HepG2 (cell line): Measurements from ENCODE around the gene TIMM17B. TPM values are rescaled to one million over a fixed set of nuclear protein-coding genes. Genes with fewer than 3 reads are reported as not detected.
A peak's percentile ranks its signal among the peaks of the same experiment; 100 is the strongest.

Experiments used
- ATRX ChIP-seq: sonication (generic); formaldehyde crosslinking; IDR thresholded peaks from 2 replicates; pipeline ENCODE4 v1.4.0; 2020; ENCODE audit warnings: missing genetic modification reagents, borderline replicate concordance
- CTCF ChIP-seq: sonication (generic); formaldehyde crosslinking; IDR thresholded peaks from 2 replicates; pipeline ENCODE4 v1.5.0; 2020; ENCODE audit warnings: mild to moderate bottlenecking, missing genetic modification reagents, moderate library complexity
- FOXA3 ChIP-seq: IDR thresholded peaks from 2 replicates; pipeline ENCODE4 v1.6.1; 2016; ENCODE audit warnings: missing genetic modification reagents, missing compliant biosample characterization
- HNF4G ChIP-seq, 2 experiments: sonication (generic) in 1 of 2; formaldehyde crosslinking in 1 of 2; IDR thresholded peaks; 2 replicates each; pipeline versions ENCODE4 v1.4.0 to v1.6.1; 2011 to 2020; ENCODE audit warnings: borderline replicate concordance in 2 of 2, low read depth in 2 of 2, mild to moderate bottlenecking in 2 of 2, low read length in 1 of 2, missing genetic modification reagents in 1 of 2, moderate library complexity in 1 of 2
- IRF2 ChIP-seq: IDR thresholded peaks from 2 replicates; pipeline ENCODE4 v1.6.1; 2018; ENCODE audit warnings: missing genetic modification reagents, missing compliant biosample characterization
- JUN ChIP-seq: sonication (generic); formaldehyde crosslinking; IDR thresholded peaks from 2 replicates; pipeline ENCODE4 v1.4.0; 2020; ENCODE audit warnings: mild to moderate bottlenecking, missing genetic modification reagents
- KDM4B ChIP-seq: sonication (generic); formaldehyde crosslinking; IDR thresholded peaks from 2 replicates; pipeline ENCODE4 v1.4.0; 2020; ENCODE audit warnings: missing genetic modification reagents
- LCORL ChIP-seq, 2 experiments: fragments of 450-650 bp in 1 of 2; sonication (generic) in 1 of 2; formaldehyde crosslinking in 1 of 2; IDR thresholded peaks; 2 replicates each; pipeline versions ENCODE4 v1.5.0 to v1.6.1; 2017 to 2020; ENCODE audit warnings: antibody characterized with exemption in 1 of 2, missing genetic modification reagents in 1 of 2
- NR2F6 ChIP-seq, 2 experiments: IDR thresholded peaks; 2 replicates each; pipeline ENCODE4 v1.6.1; 2016; ENCODE audit warnings: antibody characterized with exemption in 1 of 2, mild to moderate bottlenecking in 1 of 2
- SMARCE1 ChIP-seq: fragments of 450-650 bp; IDR thresholded peaks from 2 replicates; pipeline ENCODE4 v1.6.1; 2017; ENCODE audit warnings: borderline replicate concordance
- TCF7 ChIP-seq: sonication (generic); IDR thresholded peaks from 2 replicates; pipeline ENCODE4 v1.6.1; 2016; ENCODE audit warnings: antibody characterized with exemption, low read depth
- ZBTB38 ChIP-seq: sonication (generic); formaldehyde crosslinking; IDR thresholded peaks from 2 replicates; pipeline ENCODE4 v1.5.1; 2020; ENCODE audit warnings: mild to moderate bottlenecking, missing genetic modification reagents
- ZFAT ChIP-seq: sonication (generic); formaldehyde crosslinking; conservative IDR thresholded peaks from 2 replicates; pipeline ENCODE4 v1.8.1; 2023; ENCODE audit warnings: missing genetic modification reagents, inconsistent platforms
- ZNF263 ChIP-seq: sonication (generic); formaldehyde crosslinking; IDR thresholded peaks from 2 replicates; pipeline ENCODE4 v1.4.0; 2020; ENCODE audit warnings: missing genetic modification reagents
- ZNF317 ChIP-seq: sonication (generic); formaldehyde crosslinking; IDR thresholded peaks from 2 replicates; pipeline ENCODE4 v1.5.0; 2020; ENCODE audit warnings: mild to moderate bottlenecking, missing genetic modification reagents
- ZNF430 ChIP-seq: sonication (generic); formaldehyde crosslinking; IDR thresholded peaks from 2 replicates; pipeline ENCODE4 v1.9.0; 2021; ENCODE audit warnings: mild to moderate bottlenecking, missing genetic modification reagents
- ZNF790 ChIP-seq: sonication (generic); formaldehyde crosslinking; IDR thresholded peaks from 2 replicates; pipeline ENCODE4 v1.8.0; 2022; ENCODE audit warnings: missing genetic modification reagents, mild to moderate bottlenecking, borderline replicate concordance
- ZNF891 ChIP-seq: sonication (generic); formaldehyde crosslinking; IDR thresholded peaks from 2 replicates; pipeline ENCODE4 v1.5.0; 2020; ENCODE audit warnings: mild to moderate bottlenecking, missing genetic modification reagents
- polyA plus RNA-seq, 8 experiments: library from polyadenylated mRNA; depleted of rRNA in 3 of 8; stranded (reverse) in 7 of 8; unstranded in 1 of 8; fragments of >200 nt; fragmentation: Illumina TruSeq in 4 of 8; extraction: Trizol in 4 of 8; gene quantifications; 2 replicates each; pipeline versions ENCODE4 v1.2.1 to v1.2.3, GENCODE V29; 2011 to 2016; ENCODE audit warnings: low read depth in 4 of 8, missing spikeins in 1 of 8, mixed read lengths in 1 of 8; ENCODE audit not compliant: insufficient read depth in 1 of 8
- total RNA-seq, 5 experiments: library from RNA; depleted of rRNA; stranded (reverse); fragments of >200 nt; fragmentation: Illumina TruSeq; extraction: Trizol; gene quantifications; 2 replicates each; pipeline ENCODE4 v1.2.3, GENCODE V29; 2016; ENCODE audit warnings: low read depth in 1 of 5
- TF ChIP-seq, protein P1 (sequence below): sonication (generic); formaldehyde crosslinking; IDR thresholded peaks from 2 replicates; pipeline ENCODE4 v1.4.0; 2020; ENCODE audit warnings: missing genetic modification reagents

The TIMM17B gene
- total and polyA plus RNA-seq, 2 of the 13 experiments (the other 11 are each of a cell fraction or from before 2014, with no cell fraction given) = 56.0 to 72.5 TPM

GRCh38 chrX:48917139-48918001 is 19.8 kb upstream of the TIMM17B start (continued):
- TF ChIP-seq FOXA3 (CRISPR knock-in tag) (no peak), KDM4B (CRISPR knock-in tag) (no peak), ZFAT (CRISPR knock-in tag) (no peak), ATRX (no peak), LCORL (IDR thresholded peaks at IDR 0.05) (no peak), LCORL (CRISPR knock-in tag; IDR thresholded peaks at IDR 0.05) (peak; percentile 18; the same call in 1 of the 2 replicates), ZNF891 (CRISPR knock-in tag) (no peak), JUN (CRISPR knock-in tag) (no peak), SMARCE1 (no peak), TCF7 (no peak), NR2F6 (IDR thresholded peaks at IDR 0.05) (peak; percentile 91), NR2F6 (CRISPR knock-in tag; IDR thresholded peaks at IDR 0.05) (peak; percentile 93), ZNF263 (CRISPR knock-in tag) (no peak), CTCF (CRISPR knock-in tag) (peak; percentile 91), IRF2 (CRISPR knock-in tag) (0 out of 2 replicates have a peak, but pooled peaks have one; percentile 35), ZNF790 (CRISPR knock-in tag) (no peak), ZNF430 (CRISPR knock-in tag) (no peak), HNF4G (IDR thresholded peaks at IDR 0.05; ENCODE audit: borderline replicate concordance, low read depth, low read length) (peak; percentile 32; the same call in 1 of the 2 replicates), HNF4G (CRISPR knock-in tag; IDR thresholded peaks at IDR 0.05; ENCODE audit: borderline replicate concordance, low read depth) (no peak), ZNF317 (no peak), ZBTB38 (CRISPR knock-in tag) (no peak)
- TF ChIP-seq, protein P1, sequence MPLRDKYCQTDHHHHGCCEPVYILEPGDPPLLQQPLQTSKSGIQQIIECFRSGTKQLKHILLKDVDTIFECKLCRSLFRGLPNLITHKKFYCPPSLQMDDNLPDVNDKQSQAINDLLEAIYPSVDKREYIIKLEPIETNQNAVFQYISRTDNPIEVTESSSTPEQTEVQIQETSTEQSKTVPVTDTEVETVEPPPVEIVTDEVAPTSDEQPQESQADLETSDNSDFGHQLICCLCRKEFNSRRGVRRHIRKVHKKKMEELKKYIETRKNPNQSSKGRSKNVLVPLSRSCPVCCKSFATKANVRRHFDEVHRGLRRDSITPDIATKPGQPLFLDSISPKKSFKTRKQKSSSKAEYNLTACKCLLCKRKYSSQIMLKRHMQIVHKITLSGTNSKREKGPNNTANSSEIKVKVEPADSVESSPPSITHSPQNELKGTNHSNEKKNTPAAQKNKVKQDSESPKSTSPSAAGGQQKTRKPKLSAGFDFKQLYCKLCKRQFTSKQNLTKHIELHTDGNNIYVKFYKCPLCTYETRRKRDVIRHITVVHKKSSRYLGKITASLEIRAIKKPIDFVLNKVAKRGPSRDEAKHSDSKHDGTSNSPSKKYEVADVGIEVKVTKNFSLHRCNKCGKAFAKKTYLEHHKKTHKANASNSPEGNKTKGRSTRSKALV (CRISPR knock-in tag) = no peak
